Measurements from ENCODE around the gene RAB11FIP3.

DNA sequence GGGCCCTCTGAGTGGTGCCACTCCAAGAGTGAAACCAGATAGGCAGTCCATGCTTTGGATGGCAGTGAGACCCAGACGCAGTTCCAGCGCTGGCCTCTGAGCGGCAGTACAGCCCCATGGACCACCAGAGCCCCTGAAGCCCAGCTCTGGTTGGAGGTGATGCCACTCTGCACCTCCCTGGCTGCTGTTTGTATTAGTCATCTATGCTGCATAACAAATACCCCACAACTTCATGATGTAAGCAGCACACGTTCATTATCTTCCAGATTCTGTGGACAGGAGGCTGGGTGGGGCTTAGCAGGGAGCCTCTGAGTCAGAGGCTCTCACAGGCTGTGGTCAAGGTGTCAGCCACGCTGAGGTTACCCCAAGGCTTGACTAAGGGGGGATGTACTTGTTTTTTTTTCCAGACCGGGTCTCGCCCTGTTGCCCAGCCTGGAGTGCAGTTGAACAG lies 33.5 kb upstream of the RAB11FIP3 start:
- TF ChIP-seq, protein P1, sequence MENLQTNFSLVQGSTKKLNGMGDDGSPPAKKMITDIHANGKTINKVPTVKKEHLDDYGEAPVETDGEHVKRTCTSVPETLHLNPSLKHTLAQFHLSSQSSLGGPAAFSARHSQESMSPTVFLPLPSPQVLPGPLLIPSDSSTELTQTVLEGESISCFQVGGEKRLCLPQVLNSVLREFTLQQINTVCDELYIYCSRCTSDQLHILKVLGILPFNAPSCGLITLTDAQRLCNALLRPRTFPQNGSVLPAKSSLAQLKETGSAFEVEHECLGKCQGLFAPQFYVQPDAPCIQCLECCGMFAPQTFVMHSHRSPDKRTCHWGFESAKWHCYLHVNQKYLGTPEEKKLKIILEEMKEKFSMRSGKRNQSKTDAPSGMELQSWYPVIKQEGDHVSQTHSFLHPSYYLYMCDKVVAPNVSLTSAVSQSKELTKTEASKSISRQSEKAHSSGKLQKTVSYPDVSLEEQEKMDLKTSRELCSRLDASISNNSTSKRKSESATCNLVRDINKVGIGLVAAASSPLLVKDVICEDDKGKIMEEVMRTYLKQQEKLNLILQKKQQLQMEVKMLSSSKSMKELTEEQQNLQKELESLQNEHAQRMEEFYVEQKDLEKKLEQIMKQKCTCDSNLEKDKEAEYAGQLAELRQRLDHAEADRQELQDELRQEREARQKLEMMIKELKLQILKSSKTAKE (IDR thresholded peaks at IDR 0.05; ENCODE audit: low read depth, poor library complexity, severe bottlenecking) = no peak
- TF ChIP-seq EZH2 (IDR thresholded peaks at IDR 0.05; ENCODE audit: borderline replicate concordance, control insufficient read depth, low read depth, low read length) (no peak), SREBF2 (IDR thresholded peaks at IDR 0.05; ENCODE audit: low read length) (no peak), RAD21 (IDR thresholded peaks at IDR 0.05; ENCODE audit: insufficient read depth, low read depth, low read length) (peak; percentile 77), MXI1 (IDR thresholded peaks at IDR 0.05; ENCODE audit: low read depth, low read length) (no peak), MYC (IDR thresholded peaks at IDR 0.05; ENCODE audit: insufficient read depth, insufficient read length, insufficient replicate concordance, low read length, severe bottlenecking) (no peak), YY1 (IDR thresholded peaks at IDR 0.05; ENCODE audit: low read depth, low read length) (peak; percentile 66), HDAC2 (IDR thresholded peaks at IDR 0.05) (no peak), FOXK2 (IDR thresholded peaks at IDR 0.05) (no peak)
- TF ChIP-seq, protein P2, sequence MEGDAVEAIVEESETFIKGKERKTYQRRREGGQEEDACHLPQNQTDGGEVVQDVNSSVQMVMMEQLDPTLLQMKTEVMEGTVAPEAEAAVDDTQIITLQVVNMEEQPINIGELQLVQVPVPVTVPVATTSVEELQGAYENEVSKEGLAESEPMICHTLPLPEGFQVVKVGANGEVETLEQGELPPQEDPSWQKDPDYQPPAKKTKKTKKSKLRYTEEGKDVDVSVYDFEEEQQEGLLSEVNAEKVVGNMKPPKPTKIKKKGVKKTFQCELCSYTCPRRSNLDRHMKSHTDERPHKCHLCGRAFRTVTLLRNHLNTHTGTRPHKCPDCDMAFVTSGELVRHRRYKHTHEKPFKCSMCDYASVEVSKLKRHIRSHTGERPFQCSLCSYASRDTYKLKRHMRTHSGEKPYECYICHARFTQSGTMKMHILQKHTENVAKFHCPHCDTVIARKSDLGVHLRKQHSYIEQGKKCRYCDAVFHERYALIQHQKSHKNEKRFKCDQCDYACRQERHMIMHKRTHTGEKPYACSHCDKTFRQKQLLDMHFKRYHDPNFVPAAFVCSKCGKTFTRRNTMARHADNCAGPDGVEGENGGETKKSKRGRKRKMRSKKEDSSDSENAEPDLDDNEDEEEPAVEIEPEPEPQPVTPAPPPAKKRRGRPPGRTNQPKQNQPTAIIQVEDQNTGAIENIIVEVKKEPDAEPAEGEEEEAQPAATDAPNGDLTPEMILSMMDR (IDR thresholded peaks at IDR 0.05 in 2 of 3, conservative IDR thresholded peaks at IDR 0.05 in 1 of 3; ENCODE audit: control insufficient read depth in 2 of 3, extremely low read depth in 1 of 3, insufficient read depth in 1 of 3, low read depth in 3 of 3, low read length in 3 of 3) = peak; percentile 66 to 85 (median 82)
- TF ChIP-seq, protein P3, sequence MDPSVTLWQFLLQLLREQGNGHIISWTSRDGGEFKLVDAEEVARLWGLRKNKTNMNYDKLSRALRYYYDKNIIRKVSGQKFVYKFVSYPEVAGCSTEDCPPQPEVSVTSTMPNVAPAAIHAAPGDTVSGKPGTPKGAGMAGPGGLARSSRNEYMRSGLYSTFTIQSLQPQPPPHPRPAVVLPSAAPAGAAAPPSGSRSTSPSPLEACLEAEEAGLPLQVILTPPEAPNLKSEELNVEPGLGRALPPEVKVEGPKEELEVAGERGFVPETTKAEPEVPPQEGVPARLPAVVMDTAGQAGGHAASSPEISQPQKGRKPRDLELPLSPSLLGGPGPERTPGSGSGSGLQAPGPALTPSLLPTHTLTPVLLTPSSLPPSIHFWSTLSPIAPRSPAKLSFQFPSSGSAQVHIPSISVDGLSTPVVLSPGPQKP (IDR thresholded peaks at IDR 0.05; ENCODE audit: low read depth, low read length) = no peak
- TF ChIP-seq, protein P4, sequence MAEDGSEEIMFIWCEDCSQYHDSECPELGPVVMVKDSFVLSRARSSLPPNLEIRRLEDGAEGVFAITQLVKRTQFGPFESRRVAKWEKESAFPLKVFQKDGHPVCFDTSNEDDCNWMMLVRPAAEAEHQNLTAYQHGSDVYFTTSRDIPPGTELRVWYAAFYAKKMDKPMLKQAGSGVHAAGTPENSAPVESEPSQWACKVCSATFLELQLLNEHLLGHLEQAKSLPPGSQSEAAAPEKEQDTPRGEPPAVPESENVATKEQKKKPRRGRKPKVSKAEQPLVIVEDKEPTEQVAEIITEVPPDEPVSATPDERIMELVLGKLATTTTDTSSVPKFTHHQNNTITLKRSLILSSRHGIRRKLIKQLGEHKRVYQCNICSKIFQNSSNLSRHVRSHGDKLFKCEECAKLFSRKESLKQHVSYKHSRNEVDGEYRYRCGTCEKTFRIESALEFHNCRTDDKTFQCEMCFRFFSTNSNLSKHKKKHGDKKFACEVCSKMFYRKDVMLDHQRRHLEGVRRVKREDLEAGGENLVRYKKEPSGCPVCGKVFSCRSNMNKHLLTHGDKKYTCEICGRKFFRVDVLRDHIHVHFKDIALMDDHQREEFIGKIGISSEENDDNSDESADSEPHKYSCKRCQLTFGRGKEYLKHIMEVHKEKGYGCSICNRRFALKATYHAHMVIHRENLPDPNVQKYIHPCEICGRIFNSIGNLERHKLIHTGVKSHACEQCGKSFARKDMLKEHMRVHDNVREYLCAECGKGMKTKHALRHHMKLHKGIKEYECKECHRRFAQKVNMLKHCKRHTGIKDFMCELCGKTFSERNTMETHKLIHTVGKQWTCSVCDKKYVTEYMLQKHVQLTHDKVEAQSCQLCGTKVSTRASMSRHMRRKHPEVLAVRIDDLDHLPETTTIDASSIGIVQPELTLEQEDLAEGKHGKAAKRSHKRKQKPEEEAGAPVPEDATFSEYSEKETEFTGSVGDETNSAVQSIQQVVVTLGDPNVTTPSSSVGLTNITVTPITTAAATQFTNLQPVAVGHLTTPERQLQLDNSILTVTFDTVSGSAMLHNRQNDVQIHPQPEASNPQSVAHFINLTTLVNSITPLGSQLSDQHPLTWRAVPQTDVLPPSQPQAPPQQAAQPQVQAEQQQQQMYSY (CRISPR knock-in tag; IDR thresholded peaks at IDR 0.05) = no peak
